ENCODE results near the gene SMIM23. TPM values are rescaled to one million over a fixed set of nuclear protein-coding genes. Genes with fewer than 3 reads are reported as not detected.

SMIM23 gene
- total and polyA plus RNA-seq, 10 of the 15 experiments (the other 5 are each of a cell fraction or from before 2014, with no cell fraction given): not detected

DNA sequence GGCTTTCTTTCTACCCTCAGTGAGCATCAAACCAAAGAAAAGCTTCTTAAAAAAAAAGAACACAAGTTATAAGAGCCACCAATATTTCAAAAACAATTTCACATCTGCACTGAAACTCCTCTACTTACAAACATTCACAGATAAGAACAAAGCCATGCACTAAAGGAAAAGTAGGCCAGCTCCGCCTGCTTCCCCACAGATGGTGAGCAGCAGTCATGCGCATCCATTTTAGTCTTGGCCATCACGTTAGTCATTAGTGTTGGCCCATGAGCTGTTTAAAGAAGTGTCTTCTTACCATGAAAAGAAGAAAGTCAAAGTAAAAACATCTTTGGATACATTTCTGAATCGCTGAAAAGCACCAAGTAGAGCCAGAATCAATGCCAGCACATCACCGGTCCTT lies 40.0 kb upstream of the SMIM23 start (continued):
- TF ChIP-seq TCF7 (IDR thresholded peaks at IDR 0.05; ENCODE audit: borderline replicate concordance) (no peak), TBL1XR1 (IDR thresholded peaks at IDR 0.05; ENCODE audit: low read depth, low read length) (no peak)

GRCh38 chr5:171747061-171747859 lies 38.4 kb upstream of the SMIM23 start:
- H2AFZ ChIP-seq (ENCODE audit: control insufficient read depth, low read depth, low read length): no peak overlapping the region
- BruUV-seq (replicated peaks): no TSS peak
- H3K4me1 ChIP-seq (ENCODE audit: control insufficient read depth, insufficient read depth, low read length): peaks cover 14% of the 10 kb centered on the region
- RAD21 ChIA-PET (ENCODE audit: unreplicated experiment): no interaction called here
- SMC1A ChIA-PET (ENCODE audit: uncharacterized antibody, unreplicated experiment): no interaction called here
- H3K9ac ChIP-seq (ENCODE audit: control insufficient read depth, insufficient read depth, low read length): no peak overlapping the region
- no peak for DNase-seq (ENCODE audit: low read depth, low spot score)
- no peak for ATAC-seq
- intact Hi-C loops (cut with micrococcal nuclease; ENCODE audit: unreplicated experiment): no loop called here
- WGBS (ENCODE audit: insufficient coverage, insufficient replicate concordance, low lambda C conversion rate, missing lambda C conversion rate): 36% methylated on average over 7 of the region's 7 CpGs
- H3K9me3 ChIP-seq (replicated peaks; ENCODE audit: control insufficient read depth, insufficient read depth, low read length): no peaks in the 10 kb centered on the region
- no peak overlapping the region for H3K27ac ChIP-seq (ENCODE audit: control insufficient read depth, insufficient read depth)
- no peak overlapping the region for H3K4me2 ChIP-seq (ENCODE audit: control insufficient read depth, insufficient read depth)
- H3K36me3 ChIP-seq (ENCODE audit: control insufficient read depth in 2 of 2, insufficient read depth in 2 of 2, low read length in 1 of 2): no peaks in the 10 kb centered on the region
- no peak for FAIRE-seq
- in situ Hi-C loops (cut with MboI): no loop called here
- CTCF ChIA-PET: no interaction called here
- no peaks in the 10 kb centered on the region for H3K79me2 ChIP-seq (ENCODE audit: control insufficient read depth, insufficient read depth, low read length)
- no peaks in the 10 kb centered on the region for H3K27me3 ChIP-seq (replicated peaks in 1 of 2; ENCODE audit: control insufficient read depth in 2 of 2, insufficient read depth in 2 of 2, low read length in 1 of 2)
- POLR2A ChIA-PET: no interaction called here
- no peaks in the 10 kb centered on the region for H4K20me1 ChIP-seq (ENCODE audit: control insufficient read depth, insufficient read depth)
- no peak overlapping the region for H3K4me3 ChIP-seq
- TF ChIP-seq FOXM1 (IDR thresholded peaks at IDR 0.05; ENCODE audit: low read depth, low read length): no peak
- no peak for TF ChIP-seq RAD51 (IDR thresholded peaks at IDR 0.05)
- TF ChIP-seq RELA (IDR thresholded peaks at IDR 0.05; ENCODE audit: borderline replicate concordance, partially characterized antibody): no peak
- TF ChIP-seq BCL11A (IDR thresholded peaks at IDR 0.05; ENCODE audit: low read depth, low read length): no peak
- TF ChIP-seq, protein P1, sequence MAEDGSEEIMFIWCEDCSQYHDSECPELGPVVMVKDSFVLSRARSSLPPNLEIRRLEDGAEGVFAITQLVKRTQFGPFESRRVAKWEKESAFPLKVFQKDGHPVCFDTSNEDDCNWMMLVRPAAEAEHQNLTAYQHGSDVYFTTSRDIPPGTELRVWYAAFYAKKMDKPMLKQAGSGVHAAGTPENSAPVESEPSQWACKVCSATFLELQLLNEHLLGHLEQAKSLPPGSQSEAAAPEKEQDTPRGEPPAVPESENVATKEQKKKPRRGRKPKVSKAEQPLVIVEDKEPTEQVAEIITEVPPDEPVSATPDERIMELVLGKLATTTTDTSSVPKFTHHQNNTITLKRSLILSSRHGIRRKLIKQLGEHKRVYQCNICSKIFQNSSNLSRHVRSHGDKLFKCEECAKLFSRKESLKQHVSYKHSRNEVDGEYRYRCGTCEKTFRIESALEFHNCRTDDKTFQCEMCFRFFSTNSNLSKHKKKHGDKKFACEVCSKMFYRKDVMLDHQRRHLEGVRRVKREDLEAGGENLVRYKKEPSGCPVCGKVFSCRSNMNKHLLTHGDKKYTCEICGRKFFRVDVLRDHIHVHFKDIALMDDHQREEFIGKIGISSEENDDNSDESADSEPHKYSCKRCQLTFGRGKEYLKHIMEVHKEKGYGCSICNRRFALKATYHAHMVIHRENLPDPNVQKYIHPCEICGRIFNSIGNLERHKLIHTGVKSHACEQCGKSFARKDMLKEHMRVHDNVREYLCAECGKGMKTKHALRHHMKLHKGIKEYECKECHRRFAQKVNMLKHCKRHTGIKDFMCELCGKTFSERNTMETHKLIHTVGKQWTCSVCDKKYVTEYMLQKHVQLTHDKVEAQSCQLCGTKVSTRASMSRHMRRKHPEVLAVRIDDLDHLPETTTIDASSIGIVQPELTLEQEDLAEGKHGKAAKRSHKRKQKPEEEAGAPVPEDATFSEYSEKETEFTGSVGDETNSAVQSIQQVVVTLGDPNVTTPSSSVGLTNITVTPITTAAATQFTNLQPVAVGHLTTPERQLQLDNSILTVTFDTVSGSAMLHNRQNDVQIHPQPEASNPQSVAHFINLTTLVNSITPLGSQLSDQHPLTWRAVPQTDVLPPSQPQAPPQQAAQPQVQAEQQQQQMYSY (CRISPR knock-in tag; IDR thresholded peaks at IDR 0.05): no peak
- TF ChIP-seq, protein P2, sequence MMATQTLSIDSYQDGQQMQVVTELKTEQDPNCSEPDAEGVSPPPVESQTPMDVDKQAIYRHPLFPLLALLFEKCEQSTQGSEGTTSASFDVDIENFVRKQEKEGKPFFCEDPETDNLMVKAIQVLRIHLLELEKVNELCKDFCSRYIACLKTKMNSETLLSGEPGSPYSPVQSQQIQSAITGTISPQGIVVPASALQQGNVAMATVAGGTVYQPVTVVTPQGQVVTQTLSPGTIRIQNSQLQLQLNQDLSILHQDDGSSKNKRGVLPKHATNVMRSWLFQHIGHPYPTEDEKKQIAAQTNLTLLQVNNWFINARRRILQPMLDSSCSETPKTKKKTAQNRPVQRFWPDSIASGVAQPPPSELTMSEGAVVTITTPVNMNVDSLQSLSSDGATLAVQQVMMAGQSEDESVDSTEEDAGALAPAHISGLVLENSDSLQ (IDR thresholded peaks at IDR 0.05): no peak
- no peak for TF ChIP-seq ZBTB11 (CRISPR knock-in tag; IDR thresholded peaks at IDR 0.05)
- no peak for TF ChIP-seq ZNF622 (IDR thresholded peaks at IDR 0.05)
- TF ChIP-seq POLR2AphosphoS5 (IDR thresholded peaks at IDR 0.05; ENCODE audit: low read length): no peak
- no peak for TF ChIP-seq CTCF (IDR thresholded peaks at IDR 0.05 in 2 of 3, conservative IDR thresholded peaks at IDR 0.05 in 1 of 3; ENCODE audit: control insufficient read depth in 2 of 3, extremely low read depth in 1 of 3, insufficient read depth in 1 of 3, low read depth in 3 of 3, low read length in 3 of 3)

All from GM12878 (cell line).